COR-L47 (cell line): ENCODE data around the gene MUC12.
A peak's percentile ranks its signal among the peaks of the same experiment; 100 is the strongest.
"Not testable (repeated sequence)": the region's sequence is repeated elsewhere in the genome, so short reads cannot be mapped to it uniquely, and the experiment has no call there.

Experiments
- DNase-seq: peaks from one replicate; lab custom pipeline; 2025; lab: John Stamatoyannopoulos, UW

MUC12 gene

GRCh38 chr7:100969066-100969615 lies at the start of gene MUC12:
TSS of gene MUC12 (plus strand) at chr7:100969565. CDS start at chr7:100969623, 58 bp downstream.
- no peak for DNase-seq

DNA sequence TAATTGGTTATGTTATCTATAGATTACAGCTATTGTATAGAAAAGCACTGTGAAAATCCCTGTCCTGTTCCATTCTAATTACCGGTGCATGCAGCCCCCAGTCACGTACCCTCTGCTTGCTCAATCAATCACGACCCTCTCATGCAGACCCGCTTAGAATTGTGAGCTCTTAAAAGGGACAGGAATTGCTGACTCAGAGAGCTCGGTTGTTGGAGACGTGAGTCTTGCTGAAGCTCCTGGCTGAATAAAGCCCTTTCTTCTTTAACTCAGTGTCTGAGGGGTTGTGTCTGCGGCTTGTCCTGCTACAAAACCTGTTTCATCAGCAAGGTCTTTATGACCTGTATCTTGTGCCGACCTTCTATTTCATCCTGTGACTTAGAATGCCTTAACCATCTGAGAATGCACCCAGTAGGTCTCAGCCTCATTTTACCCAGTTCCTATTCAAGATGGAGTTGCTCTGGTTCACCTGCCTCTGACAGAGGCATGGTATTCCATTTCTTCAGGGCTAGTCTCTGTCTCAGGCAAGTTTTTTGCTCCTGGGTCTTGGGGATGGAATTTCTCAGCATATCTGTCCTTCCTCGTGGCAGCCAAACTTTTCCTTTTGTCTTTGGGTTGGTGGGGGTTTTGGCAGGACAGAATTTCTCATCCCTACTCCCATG lies 49.5 kb upstream of the MUC12 start:
- not testable (repeated sequence) for DNase-seq

DNA sequence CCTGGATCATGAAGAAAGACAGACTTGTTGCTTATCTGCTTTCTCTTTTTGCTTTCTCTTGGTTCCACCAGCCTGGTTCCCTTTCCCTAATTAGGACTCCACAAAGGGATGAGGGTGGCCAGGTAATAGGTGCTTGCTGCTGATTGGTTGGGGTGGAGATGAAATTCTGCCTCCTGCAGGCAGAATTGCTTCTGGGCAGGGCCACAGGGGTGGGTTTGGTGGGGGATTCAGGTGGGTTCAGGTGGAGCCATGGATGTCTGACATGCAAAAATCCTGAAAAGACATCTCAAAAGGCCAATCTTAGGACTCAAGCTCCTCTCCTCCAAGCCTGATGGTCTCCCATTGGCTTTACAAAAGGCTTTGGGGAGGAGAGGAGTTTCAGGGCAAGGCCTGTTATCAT lies 48.3 kb upstream of the MUC12 start:
- no peak for DNase-seq

DNA sequence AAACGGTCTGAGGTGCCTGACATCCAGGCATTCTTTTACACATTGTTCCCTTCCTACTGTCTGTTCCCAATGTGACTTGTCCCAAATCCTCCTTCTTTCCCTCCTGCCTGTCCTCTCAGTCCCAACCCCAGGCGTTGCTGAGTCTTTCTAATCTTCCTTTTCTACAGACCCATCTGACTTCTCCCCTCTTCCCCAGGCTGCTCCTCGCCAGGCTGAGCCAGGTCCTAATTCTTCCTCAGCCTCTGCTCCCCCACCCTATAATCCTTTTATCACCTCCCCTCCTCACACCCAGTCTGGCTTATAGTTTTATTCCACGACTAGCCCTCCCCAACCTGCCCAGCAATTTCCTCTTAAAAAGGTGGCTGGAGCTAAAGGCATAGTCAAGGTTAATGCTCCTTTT lies 45.7 kb upstream of the MUC12 start:
- not testable (repeated sequence) for DNase-seq

DNA sequence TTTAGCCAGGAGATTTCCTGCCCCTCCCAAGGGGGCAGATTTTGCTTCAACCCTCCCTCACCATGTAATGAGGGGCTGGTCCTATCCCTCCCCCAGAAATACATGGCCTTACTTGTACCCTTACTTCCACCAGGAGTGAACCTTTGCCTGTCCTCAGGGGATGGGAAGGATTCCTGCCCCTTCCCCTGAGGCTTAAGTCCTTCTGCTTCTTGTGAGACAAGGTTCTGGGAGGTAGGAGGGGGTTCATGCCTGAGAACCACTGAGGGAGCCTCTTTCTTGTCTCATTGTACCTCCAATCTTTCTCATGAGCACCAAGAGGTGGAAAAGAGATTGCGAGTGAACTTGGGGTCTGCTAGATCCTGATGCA lies 39.6 kb upstream of the MUC12 start:
- DNase-seq = no peak

DNA sequence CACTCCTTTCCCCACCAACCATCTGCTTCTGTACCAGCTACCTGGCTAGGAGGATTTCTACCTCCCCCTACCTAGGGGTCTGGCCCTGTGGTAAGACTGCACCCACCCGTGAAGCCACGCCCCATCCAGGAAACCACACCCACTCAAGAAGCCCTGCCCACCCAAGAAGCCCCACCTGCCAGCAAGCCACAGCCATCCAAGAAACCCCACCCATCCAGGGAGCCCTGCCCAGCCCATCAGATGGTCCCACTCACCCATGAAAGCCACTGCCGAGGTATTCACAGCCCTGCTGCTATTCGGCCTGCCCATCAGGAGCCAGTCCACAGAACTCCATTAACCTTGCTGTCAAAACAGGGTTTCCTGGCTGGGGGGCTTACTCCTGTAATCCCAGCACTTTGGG lies 35.6 kb upstream of the MUC12 start:
- no peak for DNase-seq

- not testable (repeated sequence) for DNase-seq
These were observed 34.0 kb upstream of the MUC12 start for GRCh38 chr7:100935381-100935780.

- not testable (repeated sequence) for DNase-seq
These were observed 33.2 kb upstream of the MUC12 start for GRCh38 chr7:100936167-100936566.

DNA sequence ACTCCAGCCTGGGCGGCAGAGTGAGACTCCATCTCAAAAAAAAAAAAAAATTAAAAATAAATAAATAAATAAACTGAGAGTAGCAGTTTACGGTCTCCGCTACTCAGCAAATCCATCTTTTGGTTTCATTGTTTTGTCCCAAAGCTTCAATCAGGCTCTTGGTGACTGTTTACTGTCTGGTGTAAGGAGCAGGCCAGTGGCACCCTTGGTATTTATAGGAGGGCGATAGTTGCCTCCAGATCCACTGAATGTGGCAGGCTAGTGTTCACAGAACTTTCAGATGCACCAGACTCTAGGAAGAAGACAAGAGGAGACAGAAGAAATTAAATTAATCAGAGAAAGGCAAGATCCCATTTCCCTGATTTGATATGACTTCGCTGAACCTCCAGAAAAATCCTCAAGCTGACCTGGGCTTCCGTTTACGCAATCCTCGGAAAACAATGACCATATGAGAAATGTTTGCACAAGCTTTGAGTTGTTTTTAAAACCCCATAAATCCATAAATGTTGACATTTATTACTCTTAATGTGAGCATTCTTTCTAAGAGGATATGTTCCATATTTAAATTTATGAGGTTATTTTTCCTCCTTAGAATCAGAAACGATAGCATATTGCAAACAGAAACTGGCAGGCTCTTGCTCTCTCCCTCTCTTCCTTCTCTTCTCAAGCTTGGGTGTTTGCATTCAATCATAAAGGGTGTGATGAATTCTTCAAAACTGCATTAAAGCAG lies 27.2 kb upstream of the MUC12 start:
- DNase-seq = no peak

- DNase-seq = peak; percentile 19
These were observed 25.7 kb upstream of the MUC12 start for GRCh38 chr7:100943693-100944092.

- DNase-seq = no peak
These were observed 25.2 kb upstream of the MUC12 start for GRCh38 chr7:100944138-100944537.

- DNase-seq = no peak
These were observed 23.3 kb upstream of the MUC12 start for GRCh38 chr7:100946111-100946510.

DNA sequence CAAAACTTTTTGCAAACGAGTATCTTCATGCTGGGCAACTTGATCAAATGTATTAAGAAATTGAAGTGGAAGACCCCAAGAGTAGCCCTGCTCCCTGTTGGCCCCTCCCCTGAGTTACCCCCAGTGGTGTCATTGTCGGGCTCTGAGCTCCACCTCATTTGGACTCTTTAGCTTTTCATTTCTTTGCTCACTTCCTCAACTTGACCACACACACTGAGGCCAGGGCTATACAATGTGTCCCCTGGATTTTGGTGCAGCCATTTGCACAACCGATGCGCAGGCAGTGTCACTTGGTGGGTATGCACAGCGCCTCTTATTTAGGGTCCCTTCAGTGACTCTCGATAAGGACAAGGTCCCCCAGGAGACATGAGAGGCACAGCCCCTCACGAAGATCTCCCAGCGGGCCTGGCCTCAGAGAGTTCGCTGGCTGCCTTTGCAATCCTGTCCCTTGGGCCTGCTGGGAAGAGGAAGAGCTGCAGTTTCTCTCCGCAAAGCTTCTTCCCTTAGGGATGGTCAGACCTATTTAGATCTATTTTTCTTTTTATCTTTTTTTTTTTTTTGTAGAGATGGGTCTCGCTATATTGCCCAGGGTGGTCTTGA lies 22.5 kb upstream of the MUC12 start:
- no peak for DNase-seq

DNA sequence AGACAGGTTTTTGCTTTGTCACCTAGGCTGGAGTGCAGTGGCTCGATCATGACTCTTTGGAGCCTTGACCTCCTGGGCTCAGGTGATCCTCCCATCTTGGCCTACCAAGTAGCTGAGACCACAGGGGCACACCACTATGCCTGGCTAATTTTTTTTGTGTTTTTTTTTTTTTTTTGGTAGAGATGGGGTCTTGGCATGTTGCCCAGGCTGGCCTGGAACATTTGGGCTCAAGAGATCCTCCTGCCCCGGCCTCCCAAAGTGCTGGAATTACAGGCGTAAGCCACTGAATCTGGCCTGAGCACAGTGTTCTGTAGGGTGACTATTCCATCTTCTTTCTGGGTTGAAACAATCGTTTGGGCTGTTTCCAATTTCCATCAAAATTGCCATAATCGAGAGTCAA lies 21.6 kb upstream of the MUC12 start:
- no peak for DNase-seq

GRCh38 chr7:100949227-100949932 lies 20.0 kb upstream of the MUC12 start, which contains the start of gene MUC3A:
TSS of gene MUC3A (plus strand) at chr7:100949534. CDS start at chr7:100949625, 91 bp downstream.
- no peak for DNase-seq

GRCh38 chr7:100949933-100950443 lies 19.4 kb upstream of the MUC12 start:
- DNase-seq = no peak

DNA sequence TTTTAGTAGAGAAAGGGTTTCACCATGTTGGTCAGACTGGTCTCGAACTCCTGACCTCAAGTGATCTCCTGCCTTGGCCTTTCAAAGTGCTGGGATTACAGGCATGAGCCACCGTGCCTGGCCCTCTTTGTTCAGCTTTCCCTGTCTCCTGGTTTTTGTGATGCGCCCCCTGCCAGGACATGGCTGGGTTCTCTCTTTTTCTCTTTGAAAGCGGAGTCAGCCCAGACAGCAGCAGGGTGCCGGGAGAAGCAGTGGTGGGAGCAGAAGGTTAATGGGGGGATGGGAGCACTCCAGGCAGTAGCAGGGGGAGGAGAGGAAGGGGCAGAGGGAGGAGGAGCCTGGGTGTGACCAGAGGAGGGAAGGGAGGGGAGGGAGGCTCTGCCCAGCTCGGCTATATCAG lies 18.2 kb upstream of the MUC12 start:
- no peak for DNase-seq

- no peak for DNase-seq
These were observed 17.3 kb upstream of the MUC12 start for GRCh38 chr7:100951888-100952560.

DNA sequence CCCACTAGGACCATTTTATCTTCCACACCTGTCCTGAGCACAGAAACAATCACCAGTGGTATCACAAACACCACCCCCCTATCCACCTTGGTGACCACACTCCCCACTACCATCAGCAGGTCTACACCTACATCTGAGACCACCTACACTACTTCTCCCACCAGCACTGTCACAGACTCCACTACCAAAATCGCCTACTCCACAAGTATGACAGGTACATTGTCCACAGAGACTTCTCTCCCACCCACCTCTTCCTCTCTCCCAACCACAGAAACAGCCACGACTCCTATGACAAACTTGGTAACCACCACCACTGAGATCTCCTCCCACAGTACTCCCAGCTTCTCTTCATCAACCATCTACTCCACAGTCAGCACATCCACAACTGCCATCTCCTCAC lies 16.7 kb upstream of the MUC12 start:
- DNase-seq = no peak

GRCh38 chr7:100957832-100958421 lies 11.4 kb upstream of the MUC12 start:
- no peak for DNase-seq

GRCh38 chr7:100959894-100960293 lies 9.5 kb upstream of the MUC12 start:
- no peak for DNase-seq
